GM18858 (cell line): ENCODE measurements around the gene CEP192.

Source experiments
- ATAC-seq: cut with Tn5 transposase; IDR thresholded peaks from one replicate; pipeline ENCODE4 v1.9.1; 2021; ENCODE audit not compliant: unreplicated experiment

CEP192 gene

DNA sequence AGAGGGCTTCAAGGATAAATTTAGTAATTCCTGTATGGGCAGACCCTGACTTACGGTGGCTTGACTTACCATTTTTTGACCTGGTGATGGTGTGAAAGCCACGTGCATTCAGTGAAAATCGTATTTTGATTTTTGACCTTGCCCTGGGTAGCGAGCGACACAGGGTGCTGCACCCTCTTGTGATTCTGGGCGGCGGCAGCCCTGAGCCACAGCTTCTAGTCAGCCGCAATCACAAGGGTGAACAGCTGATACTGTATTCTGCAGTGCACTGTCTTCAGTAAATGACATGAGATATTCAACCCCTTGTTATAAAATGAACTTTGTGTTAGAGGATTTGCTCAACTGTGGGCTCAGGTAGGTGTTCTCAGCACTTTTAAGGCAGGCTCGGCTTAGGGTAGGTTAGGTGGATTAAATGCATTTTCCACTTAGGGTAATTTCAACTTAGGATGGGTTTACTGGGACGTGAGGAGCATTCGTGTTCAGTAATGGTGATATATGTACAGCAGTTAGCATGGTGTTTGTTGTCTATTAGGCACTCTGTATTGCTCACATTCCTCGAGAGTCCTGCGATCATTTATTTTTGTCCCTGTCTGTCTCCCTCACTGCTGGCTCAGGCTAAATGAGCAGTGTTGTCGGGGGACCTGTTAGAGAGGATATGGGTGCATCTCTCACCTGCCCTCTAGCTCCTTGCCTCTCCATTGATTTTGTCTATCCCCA, 109.9 kb downstream of the CEP192 start:
- no peak for ATAC-seq

DNA sequence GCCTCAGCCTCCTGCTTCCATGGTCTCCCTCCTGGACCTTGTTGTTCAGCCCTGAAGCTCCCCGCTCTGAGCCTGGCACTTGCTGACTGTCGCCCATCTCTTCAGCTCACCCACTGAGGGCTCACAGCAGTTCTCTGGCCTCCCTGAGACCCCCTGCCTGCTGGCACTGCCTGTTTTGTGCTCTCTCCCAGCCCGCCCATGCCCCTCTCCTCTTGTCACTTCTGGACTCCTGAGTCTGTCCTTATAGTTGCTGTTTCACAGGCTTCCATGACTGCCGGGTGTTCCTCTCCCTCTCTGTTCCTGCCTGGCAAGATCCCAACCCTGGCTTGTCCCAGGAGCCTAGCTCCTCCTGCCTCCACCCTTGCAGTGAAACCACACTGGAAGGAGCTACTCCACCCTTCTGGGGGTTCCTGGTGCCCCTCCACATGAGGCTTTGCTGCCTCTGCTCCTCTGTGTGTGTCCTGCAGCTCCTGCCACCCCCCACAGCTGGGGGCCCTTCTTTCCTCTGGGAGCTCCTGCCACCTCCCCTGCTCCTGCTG, 110.6 kb downstream of the CEP192 start:
- ATAC-seq, result no peak

DNA sequence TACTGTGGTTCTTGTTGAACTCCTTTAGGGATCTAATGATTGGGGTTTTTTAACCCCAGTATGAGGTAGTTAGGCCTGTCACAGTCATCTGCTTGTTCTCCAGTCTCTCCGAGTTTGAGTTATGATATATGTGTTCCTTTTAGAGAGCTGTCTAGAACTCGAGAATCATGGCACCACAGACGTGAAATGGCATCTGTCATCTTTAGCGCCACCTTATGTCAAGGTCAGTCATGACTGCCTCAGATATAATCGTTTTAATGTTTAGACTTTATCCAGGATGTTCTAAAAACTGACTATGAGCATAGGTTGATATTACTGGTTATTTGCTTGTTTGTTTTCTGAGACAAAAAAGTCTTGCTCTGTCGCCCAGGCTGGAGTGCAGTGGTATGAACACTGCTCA, 112.2 kb downstream of the CEP192 start:
- ATAC-seq, result no peak

DNA sequence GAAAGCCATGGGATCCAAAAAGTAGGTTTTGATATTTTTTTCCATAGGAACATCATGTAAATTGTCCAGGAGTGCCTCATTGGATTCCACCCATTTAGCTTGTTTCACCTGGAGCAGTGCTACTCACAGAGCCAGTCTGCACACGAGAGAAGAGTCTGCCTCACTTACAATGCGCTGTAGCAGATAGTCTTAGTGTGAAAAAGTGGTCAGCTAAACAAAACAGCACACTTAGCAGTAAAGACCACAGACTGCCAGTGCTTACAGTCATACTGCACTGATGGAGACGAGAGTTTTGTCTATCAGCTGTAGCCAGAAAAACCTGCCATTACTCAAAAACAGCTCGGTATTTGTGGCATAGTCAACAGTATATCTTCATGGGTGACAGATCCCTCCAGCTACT, 113.9 kb downstream of the CEP192 start:
- no peak for ATAC-seq

DNA sequence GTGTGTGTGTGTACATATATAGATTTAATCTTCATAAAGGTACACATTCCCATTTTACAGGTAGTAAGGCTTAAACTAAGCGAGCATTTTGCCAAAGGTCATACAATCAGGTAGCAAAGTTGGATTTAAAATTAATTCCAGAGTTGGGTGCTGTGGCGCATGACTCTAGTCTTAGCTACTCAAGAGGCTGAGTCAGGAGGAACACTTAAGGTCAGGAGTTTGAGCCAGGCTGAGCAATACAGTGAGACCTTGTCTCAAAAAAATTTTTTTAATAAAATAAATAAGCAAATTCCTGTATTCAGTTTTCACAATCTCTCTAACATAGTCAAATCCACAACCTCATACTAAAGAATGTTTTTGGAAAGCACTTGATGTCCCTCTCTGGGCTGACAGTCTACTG, 115.9 kb downstream of the CEP192 start:
- ATAC-seq, result no peak

DNA sequence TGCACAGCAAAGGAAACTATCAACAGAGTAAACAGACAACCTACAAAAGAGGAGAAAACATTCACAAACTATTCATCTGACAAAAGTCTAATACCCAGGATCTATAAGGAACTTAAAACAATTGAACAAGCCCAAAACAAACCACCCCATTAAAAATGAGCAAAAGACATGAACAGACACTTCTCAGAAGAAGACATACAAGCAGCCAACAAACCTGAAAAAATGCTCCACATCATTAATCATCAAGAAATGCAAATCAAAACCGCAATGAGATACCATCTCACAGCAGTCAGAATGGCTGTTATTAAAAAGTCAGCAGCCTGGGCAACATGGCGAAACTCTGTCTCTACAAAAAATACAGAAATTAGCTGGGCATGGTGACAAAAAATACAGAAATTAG, 117.2 kb downstream of the CEP192 start:
- ATAC-seq, result no peak

DNA sequence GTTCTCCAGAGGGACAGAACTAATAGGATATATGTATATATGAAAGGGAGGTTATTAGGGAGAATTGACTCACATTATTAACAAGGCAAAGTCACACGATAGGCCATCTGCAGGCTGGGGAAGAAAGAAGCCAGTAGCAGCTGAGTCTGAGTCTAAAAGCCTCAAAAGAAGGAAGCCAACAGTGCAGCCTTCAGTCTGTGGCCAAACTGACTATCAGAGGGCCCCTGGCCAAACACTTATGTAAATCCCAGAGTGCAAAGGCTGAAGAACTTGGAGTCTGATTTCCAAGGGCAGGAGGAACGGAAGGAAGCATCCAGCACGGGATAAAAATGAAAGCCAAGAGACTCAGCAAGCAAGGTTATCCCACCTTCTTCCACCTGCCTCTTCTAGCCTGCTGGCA, 119.4 kb downstream of the CEP192 start:
- no peak for ATAC-seq

DNA sequence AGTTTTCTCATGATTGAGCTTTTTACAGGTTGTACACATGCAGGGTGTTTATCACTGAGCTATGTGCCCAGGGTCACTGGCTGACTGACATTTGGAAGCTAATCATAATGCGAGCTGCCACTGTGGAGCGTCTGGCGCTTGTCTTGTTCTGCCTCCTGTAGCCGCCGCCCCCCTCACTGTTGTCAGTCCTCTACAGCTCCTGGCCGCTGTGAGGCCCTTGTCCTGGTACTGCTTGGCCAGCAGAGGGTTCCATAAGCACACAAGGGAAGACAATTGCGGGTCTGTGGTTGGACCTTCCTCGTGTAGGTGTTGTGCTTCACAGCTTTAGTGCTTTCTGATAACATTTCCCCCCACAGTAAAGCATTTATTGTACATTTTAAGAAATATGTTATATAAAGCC, 121.8 kb downstream of the CEP192 start:
- no peak for ATAC-seq

DNA sequence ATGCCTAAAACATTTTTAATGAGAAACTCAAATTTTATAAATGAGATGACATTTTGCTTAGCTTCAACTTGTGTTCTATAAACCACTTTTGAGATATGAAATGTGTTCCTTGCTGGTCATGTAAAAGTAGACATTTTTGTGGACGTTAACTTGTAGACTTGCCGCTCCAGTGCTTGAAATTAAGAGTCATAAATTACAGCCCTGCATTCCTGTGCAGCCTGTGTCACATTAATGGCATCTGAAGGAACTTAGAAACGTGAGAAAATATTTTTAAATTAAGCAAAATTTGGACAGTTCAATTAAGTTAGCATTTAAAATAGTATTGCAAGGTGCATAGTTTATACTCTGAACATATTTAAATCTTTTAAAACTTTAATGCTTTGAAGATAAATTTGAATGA, 129.1 kb downstream of the CEP192 start:
- ATAC-seq, result no peak

DNA sequence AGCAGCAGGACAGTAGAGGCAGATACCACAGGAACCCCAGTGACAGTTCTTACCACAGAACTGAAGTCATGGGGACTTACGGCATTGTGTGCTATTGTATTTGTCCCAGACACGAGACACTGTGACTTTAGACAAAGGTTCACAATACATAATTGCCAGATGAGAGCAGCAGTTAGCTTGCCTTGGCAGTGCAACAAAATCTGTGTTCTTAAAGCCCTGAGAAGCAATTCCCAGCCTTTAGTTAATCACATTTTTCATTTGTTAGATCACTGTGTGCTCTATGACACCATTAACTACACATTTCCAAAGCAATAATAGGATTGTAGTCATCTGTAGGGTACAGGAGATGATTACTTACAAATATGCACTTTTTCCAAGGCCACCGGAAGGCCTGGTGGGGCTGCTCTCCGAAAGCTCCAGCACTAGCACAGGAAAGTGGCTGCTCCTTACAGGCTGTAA, 129.8 kb downstream of the CEP192 start:
- ATAC-seq, result no peak

DNA sequence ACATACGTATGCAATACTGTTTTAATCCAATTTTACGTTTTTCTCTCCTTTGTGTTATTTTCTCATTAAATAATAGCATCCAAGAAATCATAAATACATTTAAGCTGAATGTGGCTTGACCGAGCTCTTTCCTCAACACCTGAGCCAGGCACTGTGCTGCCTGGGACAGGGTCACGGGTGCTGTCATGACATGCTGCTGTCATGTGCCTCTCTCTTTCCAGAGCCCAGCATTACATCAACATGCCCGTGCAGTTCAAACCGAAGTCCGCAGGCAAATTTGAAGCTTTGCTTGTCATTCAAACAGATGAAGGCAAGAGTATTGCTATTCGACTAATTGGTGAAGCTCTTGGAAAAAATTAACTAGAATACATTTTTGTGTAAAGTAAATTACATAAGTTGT, 133.2 kb downstream of the CEP192 start:
- ATAC-seq, result no peak

DNA sequence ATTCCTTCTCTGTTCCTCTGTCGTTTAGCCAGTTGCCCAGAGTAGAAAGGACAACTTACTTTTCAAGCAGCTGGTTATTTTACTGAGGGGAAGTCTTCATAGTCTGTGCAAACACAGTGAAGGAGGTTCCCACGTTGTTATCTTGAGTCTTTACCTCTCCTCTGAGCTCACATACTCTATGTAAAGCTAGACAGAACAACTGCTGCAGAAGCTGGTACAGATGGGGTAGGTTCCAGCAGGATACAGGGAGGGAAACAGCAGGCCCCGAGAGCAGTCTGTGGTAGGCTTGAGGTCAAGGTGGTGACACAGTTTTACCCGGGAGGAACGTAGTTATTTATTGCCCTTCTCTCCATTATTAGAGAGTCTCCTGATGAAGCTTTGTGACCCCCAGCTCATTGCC, 134.0 kb downstream of the CEP192 start:
- ATAC-seq, result no peak

DNA sequence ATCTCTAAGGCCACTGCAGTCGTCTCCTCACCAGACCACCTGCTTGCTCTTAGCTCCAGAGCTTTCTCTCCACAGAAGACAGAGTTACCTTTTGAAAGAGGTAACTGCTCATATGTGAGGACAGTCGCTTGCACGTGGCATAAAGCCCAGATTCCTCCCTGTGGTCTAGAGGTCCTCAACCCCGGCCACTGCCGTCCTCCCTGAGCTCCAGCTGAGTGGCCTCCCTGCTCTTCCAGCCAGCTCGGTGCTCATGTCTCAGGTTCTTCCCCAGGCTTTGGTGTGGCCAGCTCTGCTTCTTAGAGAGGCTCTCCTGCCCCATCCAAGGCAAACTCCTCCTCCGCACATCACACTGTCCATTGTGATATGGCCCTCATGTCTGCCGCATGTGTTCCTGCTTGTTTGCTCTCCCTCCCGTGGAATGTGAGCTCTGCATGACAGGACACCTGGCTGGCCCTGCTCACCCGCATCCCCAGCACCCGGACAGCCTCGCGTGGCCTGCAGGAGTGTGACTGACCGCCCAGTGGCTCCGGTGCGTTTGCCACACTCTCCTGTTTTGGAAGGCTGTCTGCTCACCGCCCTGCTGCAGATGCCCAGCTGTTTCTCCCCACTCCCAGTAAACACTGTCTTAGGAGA, 135.9 kb downstream of the CEP192 start:
- no peak for ATAC-seq

DNA sequence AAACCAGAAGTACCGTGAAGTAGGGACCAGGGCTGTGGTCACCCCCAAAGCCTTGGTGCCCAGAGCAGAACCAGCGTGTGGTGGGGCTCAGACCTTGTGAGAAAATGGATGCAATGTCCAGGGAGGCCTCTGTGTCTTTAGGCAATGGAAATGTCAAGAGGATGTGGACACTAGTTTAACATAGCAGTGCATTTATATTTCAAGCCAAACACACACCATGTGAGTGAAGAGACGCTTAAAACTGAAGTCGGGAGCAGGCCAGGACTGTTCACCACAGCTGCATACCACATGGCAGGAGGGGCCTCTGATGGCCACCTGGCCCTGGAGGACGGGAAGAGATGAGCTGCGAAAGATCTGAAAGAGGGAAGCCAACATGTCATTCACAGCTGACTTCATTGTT, 140.1 kb downstream of the CEP192 start:
- no peak for ATAC-seq

DNA sequence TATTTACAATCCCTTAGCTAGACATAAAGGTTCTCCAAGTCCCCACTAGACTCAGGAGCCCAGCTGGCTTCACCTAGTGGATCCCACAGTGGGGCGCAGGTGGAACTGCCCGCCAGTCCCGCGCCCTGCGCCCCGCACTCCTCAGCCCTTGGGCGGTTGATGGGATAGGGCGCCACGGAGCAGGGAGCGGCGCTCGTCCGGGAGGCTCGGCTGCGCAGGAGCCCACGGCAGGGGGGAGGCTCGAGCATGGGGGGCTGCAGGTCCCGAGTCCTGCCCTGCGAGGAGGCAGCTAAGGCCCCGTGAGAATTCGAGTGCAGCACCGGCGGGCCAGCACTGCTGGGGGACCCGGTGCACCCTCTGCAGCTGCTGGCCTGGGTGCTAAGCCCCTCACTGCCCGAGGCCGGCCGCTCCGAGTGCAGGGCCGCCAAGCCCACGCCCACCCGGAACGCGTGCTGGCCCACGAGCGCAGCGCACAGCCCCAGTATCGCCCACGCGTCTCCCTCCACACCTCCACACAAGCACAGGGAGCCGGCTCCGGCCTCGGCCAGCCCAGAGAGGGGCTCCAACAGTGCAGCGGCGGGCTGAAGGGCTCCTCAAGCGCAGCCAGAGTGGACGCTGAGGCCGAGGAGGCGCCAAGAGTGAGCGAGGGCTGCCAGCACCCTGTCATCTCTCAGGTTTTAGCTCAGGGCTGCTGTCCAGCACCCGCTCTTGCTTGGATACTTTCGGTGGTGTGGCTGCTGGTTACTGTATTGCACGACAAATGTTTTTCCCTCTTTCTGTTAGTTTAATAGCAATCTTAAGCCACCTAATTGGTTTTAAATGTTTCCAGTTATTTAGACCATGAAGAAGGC, 143.6 kb downstream of the CEP192 start:
- ATAC-seq, result no peak

DNA sequence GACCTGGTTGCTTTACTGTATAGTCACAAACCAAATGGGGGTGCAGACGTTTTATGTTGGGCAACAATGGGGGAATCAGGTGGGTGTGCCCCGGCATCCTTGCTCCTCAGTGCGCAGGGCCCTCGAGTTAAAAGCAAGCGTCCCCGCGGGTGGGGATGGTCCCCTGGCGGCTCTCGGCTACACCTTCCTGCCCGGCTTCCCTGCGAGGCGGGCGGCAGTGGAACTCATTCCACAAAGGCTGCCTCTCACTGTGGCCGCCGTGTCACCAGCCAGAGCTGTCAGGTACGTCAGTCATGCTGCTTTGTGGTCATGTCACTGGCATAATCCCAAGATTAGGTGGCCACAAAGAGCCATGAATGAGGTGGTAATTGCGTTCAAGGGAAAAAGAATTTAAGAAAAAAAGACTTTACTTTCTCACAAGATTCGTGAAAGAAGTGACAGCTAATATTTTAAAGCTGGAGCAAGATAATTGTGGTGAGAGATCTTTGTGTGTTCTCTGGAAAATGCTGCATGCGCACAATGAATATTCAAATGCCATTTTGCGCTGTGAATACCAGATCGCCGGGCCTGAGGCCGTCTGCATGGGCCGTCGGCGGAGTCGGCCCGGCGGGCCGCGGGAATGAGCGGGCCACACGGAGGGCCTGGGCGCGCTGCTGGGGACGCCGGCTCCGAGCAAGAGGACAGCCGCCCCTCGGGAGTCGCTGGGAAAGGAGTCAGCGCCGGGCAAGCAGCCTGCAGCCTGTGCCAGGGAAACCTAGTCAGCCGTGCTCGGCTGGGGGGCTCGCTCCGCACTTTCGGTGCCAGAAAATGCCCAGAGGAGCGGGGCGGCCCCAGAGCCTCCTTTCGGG, 145.1 kb downstream of the CEP192 start:
- ATAC-seq, result no peak

DNA sequence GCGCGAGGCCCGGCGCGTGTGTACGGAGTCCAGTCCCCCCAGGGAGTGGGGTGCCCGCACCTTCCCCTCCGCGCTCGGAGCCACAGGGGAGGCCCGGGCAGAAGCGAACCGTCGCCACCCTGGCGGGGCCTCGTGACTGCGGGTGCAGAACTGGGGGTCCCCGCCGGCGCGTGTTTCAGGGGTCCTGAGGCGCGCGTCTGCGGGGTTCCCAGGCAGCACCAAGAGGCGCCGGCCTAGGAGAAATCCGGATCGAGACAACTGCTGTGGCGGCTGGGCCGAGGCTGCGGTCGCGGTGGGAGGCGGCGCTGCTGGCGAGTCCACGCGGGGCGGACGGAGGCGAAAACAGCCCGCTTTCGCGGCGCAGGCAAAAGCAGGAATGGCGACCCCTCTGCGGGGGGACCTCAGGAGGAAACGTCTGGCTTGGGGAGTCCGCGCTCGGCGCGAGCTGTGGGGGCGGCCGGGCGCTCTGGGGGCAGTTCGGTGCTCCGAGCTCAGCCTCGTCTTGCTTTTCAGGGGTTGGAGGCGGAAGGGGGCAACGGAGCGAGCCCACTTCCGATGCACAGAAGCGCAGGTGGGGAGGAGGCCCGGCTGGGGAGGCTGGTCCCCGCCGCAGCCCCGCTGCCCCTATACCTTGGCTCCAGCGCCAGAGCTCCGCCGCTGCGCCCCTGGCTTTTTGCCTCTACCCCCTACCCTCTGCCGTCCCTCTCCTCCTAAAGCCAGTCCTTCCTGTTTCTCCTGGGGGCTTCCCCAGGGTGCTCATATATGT, 145.9 kb downstream of the CEP192 start:
- no peak for ATAC-seq

DNA sequence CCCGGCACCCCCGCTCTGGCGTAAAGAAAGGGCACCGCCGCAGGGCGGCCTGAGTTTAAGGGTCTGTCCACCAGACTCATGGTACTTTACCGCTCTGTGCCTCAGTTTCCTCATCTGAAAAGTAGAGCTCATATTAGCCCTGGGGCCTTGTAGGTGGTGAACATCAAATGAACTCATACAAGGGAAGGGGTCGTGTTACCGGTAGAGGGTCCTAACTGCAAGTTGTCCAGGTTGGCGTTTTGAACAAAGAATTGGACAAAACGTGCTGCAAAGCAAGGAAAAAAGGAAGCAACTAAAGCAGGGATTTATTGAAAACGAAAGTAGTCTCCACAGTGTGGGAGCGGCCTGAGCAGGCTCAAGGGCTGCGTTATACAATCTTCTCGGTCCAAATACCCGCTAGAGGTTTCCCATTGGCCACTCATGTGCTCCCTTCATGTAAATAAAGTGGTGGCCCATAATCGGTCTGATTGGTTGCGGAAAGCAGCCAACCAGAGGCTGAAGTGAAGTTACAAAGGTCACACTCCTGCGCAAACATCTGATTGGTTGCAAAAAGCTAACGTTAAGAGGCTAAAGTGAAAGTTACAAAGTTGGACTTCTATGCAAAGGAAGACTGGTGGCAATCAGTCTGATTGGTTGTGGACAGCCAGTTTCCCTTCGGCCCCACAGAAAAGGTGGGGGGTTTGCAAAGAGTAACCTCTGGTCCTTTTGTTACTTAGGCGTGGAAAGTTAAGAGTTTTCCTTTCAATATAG, 146.7 kb downstream of the CEP192 start:
- peak; percentile 53 for ATAC-seq

DNA sequence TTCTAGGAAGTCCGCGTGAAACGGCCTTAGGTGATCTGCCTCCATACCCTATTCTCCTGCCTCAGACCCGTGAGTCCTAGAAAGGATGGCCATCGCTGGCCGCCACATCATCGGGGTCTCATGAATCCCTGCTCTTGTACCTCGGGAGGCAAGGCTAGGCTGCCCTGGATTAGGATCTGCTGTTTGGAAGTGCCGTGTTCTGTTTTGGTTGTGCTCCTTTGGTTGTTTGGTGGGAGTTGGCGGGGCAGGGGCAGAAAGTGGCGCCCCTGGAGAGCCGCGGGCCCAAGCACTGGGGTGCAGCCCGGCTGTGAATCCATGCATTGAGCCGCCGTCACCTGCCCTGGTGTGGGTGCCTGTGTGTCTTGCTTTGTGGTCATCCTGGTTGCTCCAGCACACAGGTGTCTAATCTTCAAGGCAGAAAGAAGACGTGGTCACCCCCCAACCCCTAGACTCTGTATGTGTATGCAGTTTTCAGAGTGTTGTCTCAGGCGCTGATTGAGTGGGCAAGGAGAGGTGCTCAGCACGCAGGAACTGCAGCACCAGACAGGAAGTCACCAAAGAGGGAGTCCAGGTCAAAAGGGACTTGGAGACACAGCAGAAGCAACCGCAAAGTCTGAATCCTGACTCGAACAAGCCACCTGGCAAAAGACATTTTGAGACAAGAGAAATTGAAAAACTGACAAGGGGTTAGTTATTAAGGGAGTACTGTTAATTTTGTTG, 147.4 kb downstream of the CEP192 start:
- no peak for ATAC-seq
